Measurements from ENCODE around the gene GTF2F1.
"Not testable (repeated sequence)": the region's sequence is repeated elsewhere in the genome, so short reads cannot be mapped to it uniquely, and the experiment has no call there.

GTF2F1 gene

DNA sequence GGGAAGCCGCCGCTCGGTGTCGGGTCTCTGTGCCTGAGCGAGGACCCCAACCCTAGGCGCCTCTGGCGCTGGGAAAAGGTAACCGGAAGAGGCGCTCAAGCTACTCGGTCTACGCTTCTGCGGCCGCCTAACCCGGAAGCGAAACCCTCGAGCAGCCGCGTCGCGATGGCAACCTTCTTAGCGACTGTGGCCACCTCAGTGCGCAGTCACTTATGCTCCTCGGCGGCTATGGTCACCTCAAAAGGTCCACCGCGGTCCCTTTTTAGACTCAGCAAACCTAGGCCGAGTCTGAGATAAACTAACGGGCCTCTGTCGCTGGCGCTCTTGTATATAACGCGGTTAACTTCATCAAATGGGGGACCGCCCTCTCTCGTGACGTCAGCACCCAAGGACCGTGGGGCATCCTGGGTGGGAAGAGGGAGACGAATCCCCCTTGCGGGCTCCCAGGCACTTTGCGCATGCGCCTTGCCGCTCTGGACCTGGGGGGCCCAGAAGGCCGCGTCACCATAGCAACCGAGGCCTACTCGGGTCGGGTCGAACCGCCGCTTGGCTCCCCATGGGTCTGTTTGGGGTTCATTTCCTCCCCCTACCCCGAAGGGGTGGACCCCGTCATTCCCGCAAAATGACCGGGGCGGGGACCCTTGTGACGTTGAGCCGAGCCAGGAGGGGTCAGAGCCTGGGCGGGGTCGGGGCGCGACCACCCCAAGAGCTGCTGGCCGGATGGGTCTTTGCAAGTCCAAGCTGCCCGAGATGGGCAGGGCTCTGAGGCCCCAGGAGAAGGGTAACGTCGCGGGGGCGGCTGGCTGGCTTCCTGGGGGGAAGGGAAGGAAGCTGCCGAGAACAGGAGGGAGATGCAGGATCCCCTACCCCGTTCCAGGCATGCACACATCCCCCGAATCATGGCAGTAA lies at the start of gene GTF2F1:
TSS of gene GTF2F1 (minus strand) at position 91 of the 909 bp plus-strand sequence. CDS start 169 bp downstream, outside the sequence.
- DNase-seq: peak; percentile 88 to 94

GRCh38 chr19:6442087-6442688 lies 49.2 kb upstream of the GTF2F1 start:
- DNase-seq: no peak

DNA sequence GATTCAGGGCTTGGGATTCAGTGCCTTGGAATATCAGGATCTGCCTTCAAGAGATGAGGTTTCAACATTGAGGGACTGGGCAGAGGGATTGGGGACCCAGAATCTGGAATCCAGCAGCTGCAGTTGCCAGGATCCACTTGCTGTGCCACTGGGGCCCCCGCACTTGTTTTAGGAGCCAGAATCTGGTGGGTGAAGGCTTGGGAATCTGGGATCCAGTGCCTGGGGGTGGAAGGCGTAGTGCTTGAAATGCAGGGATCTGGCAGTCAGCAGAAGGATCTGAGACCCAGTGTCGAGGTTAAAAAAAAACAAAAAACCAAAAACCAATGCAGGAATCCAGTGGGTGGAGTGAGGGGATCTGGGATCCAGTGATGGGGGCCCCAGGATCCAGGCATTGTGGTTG lies 47.9 kb upstream of the GTF2F1 start:
- DNase-seq: no peak

DNA sequence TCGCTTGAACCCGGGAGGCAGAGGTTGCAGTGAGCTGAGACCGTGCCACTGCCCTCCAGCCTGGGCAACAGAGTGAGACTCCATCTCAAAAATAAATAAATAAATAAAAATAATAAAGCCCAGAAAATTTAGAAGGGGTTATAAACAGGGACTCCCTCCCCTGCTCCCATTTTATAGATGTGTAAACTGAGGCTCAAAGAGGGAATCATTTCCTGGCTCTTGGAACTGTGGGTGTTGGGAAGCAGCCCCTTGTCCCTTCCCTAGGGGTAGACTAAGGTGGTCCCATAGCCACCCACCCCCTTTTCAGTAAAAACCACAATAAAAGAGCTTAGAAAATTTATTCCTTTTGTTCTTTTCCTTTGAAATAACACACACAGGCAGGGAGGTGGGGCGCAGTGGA lies 46.8 kb upstream of the GTF2F1 start:
- no peak for DNase-seq

GRCh38 chr19:6433663-6434062 lies 40.7 kb upstream of the GTF2F1 start, which contains the start of gene SLC25A41:
TSS of gene SLC25A41 (minus strand) at chr19:6433763. CDS start at chr19:6433693, 70 bp downstream.
- no peak for DNase-seq

- DNase-seq: no peak
These were observed 40.2 kb upstream of the GTF2F1 start for GRCh38 chr19:6433165-6433564.

- DNase-seq: no peak
These were observed 38.9 kb upstream of the GTF2F1 start for GRCh38 chr19:6431891-6432290.

DNA sequence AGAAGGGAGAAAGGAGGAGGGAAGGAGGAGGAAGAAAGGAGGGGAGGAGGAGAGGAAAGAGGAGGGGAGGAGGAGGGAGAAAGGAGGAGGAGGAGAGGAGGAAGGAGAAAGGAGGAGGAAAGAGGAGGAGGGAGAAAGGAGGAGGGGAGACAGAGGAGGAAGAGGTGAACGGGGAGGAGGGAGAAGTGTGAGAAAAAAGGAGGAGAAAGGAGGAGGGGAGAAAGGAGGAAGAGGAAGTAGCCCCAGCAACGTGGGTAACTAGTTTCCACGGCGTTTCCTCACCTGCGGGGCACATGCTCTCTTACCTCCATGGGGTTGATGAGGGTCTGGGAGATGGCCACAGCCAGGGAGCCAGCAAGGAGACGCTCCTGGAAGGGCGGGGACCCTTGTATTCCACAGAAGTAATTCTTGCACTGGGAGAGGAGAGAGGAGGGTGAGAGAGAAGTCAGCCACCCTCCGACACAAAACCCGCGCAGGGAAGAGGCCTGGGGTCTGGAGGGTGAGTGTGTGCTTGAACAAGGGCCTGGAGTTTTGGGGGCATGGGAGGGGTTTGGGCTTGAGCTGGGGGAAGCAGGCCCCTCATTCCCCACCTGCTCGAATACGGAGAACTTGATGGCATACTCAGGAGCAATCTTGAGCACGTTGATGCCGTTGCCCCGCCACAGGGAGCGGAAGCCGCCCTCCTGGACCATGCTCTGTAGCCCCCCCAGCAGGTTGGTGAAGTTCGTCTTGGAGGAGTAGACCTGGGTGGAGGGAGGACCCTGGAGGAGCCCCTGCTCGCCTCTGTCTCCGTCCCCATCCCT lies 36.7 kb upstream of the GTF2F1 start:
- DNase-seq: no peak

GRCh38 chr19:6428692-6429418 lies 35.9 kb upstream of the GTF2F1 start:
- DNase-seq: not testable (repeated sequence)

GRCh38 chr19:6427131-6427530 lies 34.2 kb upstream of the GTF2F1 start:
- no peak for DNase-seq

DNA sequence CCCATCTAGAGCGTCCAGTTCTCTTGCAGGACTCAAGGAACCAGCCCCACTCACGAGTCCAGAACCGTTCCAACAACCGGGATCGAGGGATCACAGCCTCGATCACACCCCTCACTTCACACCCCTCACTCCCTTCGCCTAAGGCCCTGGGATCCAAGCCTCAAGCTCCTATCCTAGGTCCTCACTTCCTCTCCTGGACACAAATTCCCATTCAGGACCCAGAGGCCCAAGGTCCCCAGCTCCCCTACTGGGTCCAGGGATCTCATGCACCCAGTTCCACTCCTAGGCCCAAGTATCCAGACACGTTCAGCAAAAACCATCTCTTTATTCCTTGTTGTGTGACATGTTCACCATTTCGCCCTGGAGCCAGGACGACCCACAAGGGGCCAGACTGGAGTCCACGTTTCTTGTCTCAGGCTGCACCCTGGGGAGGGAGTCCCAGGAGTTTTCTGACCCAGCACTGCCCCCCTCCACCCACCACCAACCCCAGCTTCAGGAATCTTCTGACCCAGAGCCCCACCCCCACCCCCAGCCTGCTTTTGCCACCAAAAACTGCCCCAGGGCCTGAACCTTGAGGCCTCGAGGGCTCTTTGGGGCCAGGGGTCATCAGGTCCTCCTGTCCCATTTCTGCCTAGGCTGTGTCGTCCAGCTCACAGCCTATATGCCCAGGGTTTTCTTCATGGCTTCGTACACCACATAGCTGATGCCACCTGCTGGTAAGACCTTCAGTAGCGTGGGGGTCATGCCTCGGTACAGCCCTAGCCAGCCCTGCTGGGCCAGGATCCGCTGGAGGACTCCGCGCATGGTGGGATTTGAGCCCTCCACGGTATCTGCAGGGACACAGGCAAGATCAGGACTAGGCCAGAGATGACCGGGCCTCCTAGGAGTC lies 33.0 kb upstream of the GTF2F1 start:
- no peak for DNase-seq

- DNase-seq: peak; percentile 100
These were observed 32.2 kb upstream of the GTF2F1 start for GRCh38 chr19:6424939-6425731.

GRCh38 chr19:6424195-6424938 lies 31.4 kb upstream of the GTF2F1 start, which contains the start of gene KHSRP:
TSS of gene KHSRP (minus strand) at chr19:6424811. CDS start at chr19:6424701, 110 bp downstream.
- DNase-seq: no peak

DNA sequence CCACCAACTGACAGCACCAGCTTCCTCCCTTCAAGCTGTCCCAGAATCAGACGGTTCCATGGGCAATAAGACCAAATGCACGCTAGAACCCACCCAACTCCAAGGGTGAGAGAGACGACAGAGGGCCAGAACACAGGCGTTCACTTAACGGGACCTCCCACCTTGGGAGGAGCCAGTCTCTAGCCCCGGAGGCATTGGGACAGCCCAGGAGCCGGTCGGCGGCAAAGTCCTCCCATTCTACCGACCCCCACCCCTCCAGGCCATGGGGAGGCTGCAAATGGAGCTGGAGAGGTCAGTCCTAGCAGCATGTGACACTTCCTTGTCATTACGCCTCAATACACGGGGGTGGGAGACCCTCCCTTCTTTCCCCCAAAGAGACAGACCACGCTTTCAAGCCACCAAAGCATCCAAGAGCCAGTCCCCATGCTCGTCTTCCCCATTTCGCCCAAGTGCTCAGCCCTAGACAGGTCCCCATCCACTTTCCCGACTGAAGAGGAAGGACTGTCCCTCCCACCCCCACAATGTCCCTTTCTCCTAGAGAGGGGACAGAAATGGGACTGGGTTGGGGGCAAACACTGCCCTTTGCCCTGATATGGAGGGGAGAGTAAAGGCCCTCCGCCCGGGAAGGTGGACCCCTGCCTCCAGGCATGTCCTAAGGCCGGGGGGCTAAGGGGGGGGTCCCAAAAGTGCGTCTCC lies 30.7 kb upstream of the GTF2F1 start:
- peak; percentile 27 to 67 for DNase-seq

DNA sequence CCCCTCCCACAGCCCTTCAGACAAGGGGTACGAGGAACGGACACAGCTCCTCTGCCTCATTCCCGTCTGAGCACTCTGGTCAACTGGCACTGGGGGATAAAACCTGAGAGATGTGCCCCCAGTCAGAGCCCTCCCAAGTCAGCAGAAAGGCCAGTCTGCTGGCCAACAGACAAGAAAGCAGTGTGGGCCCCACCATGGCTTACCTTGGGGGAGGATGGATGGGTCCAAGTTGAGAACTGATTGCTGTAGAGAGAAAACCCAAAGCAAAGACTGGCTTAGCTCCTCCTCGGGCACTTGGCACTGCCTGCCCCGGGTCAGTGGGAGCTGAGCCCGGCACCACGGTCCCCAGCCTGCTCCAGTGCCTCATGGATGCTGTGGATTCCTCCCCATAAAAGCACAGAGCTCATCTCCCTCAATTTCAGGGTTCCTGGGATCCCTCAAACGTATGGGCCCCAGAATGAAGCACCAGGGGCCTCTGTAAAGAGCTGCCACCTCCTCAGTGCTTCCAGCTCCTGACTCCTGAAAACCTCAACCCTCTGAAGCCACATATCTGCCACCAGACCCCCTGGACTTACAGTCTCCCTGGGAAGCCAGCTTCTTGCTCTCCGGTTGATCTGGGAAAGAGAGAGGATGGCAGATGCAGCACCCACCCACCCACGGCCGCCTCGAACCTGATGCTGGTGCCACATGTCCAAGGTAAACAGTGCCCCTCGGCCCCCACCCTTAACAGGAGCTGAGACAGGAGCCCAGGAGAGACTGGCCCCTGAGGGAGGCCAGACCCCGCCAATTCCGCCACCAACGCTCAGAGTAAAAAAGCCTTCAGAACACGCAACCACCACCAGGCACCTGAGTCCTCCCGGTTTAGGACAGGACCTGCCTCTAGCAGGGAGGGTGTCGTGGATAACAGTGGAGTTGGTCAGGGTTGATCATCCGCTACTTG lies 28.4 kb upstream of the GTF2F1 start:
- no peak for DNase-seq

DNA sequence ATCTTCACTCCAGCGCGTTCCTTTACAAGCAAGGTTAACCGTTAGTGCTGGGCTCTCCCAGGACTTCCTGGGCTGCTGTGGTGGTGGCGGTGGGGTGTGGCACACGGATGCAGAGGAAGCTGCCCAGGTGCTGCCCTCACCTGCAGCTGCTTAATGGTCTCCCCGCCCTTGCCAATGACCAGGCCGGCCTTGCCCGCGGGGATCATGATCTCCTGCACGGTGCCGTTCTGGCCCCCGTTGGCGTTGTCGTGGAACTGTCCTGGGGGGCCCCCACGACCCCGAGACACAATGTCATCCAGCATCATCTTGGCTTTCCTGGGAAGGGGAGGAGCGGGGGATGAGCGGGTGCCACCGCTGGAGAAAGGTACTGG lies 25.6 kb upstream of the GTF2F1 start:
- DNase-seq: no peak

DNA sequence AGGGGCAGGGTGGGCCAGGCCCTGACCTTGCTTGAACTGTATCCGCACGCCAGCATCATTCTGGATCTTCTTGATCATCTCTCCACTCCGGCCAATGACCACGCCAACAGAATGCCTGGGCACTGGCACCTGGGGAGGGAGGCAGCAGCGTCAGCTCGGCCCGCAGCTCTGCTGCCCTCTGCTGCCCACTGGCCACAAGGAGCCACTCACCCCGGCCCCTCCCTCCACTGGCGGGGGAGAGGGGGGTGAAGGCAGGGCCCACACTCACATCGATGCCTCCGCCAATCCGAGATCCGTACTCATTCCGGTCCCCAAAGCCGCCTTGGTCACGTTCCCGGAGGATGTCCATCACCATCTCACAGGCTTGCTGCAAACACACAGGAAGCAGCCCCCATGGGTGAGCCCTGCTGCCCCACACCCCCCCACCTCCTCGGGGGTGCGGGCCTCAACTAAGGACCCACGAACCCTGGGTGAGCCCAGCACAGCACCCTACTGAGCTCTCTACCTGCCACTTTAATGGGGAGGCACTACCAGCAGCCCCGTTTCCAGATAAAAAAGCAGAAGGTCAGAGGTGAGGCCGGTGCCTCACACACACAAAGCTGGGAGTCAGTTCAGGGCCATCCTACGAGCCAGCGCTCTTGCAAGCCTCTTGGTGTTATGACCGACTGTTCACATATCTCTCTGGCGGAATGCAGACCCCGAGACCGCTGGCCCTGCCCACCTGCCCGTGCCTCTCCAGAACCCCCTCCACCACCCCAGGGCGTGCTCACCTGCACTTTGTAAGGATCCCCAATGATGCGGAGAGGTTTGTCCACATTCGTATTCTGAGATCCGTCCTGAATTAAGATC lies 25.0 kb upstream of the GTF2F1 start:
- no peak for DNase-seq
